GM21576 (cell line): Measurements from ENCODE around the gene CENPN.

Source experiments
- ATAC-seq: cut with Tn5 transposase; IDR thresholded peaks from one replicate; pipeline ENCODE4 v1.9.1; 2021; ENCODE audit warnings: mild to moderate bottlenecking, moderate library complexity; ENCODE audit not compliant: unreplicated experiment

CENPN gene

GRCh38 chr16:81077076-81077940 lies 70.3 kb downstream of the CENPN start, which contains the start of gene C16orf46:
TSS of gene C16orf46 (minus strand) at chr16:81077238. CDS start at chr16:81063955, 13,283 bp downstream.
- ATAC-seq, result peak; percentile 95

- ATAC-seq, result no peak
These were observed 73.2 kb downstream of the CENPN start for GRCh38 chr16:81080233-81080632.

GRCh38 chr16:81081014-81081413 lies 74.0 kb downstream of the CENPN start:
- no peak for ATAC-seq
